GM11168 (cell line): ENCODE results near the gene GCHFR.

Experiments
- in situ Hi-C: fragments of 300-500 bp; cut with MboI; formaldehyde crosslinking; loops from one replicate; pipeline ENCODE4 v1.12.0; 2022; ENCODE audit warnings: low sequenced_read_pairs; ENCODE audit not compliant: unreplicated experiment

The GCHFR gene

GRCh38 chr15:40754574-40754882 is 9.3 kb upstream of the GCHFR start:
- in situ Hi-C loops, result loop anchor here (25.0 kb wide), 1 partner anchor 417 kb away; the partner anchor contains the start of gene CCDC9B

DNA sequence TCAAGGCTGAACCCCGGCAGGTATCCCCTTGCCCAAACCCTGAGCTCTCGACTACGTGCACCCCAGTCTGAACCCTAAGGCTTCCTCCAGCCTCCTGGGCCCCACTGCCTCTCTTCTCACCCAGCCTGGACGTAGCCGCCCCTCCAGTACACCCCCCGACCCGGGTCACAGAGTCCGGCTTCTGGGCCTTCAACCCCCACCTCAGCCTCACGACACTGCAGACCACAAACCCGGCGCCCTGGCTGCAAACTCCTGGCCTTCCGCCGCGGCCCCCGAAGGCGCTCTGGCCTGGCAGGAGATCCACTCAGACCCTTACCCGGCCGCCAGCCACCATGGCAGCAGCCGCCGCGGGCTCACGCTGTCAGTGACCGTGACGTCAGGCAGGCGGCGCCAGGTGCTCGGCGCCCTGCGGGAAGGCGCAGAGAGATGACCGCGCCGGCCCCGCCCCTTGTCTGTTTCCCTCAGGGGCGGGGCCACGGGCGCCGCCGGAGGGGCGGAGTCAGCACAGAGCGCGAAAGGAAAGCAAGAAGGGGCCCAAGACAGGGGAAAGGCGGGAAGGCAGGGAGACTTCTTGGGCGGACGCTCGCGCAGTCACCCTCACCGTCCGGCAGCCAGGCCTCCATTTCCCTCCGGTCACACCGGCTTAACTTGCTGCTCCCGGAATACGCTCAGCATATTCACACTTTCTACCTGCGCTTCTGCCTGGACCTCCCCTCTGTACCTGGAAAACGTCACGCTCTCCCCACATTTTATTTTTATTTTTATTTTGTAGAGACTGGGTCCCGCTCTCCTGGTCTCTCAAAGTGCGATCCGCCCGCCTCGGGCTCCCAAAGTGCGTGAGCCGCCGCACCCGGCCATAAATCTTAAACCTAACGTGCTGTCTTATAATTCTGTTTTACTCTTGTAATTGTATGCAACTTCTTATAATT is 8.7 kb upstream of the GCHFR start, which contains the start of gene RMDN3:
RMDN3 (minus strand) TSS at position 372 of the 929 bp plus-strand sequence. CDS start 471 bp downstream, outside the sequence.
- in situ Hi-C loops, result loop anchor here (25.0 kb wide), 1 partner anchor 418 kb away; the partner anchor contains the start of gene CCDC9B

DNA sequence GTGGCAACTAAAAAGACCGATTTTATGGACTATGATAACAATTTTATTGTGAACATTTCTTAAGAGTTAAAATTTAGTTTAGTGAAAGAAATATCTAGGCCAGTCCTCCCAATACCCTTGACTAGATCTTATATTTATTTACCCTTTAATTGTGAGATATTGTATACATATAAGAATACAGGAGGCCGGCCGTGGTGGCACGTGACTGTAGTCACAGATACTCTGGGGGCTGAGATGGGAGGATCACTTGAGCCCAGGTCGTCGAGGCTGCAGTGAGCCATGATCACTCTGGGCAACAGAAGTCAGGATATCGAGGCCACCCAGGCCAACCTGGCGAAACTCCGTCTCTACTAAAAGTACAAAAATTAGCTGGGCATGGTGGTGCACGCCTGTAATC is 8.1 kb upstream of the GCHFR start:
- in situ Hi-C loops, result loop anchor here (25.0 kb wide), 1 partner anchor 419 kb away; the partner anchor contains the start of gene CCDC9B

- in situ Hi-C loops, result loop anchor here (25.0 kb wide), 1 partner anchor 420 kb away; the partner anchor contains the start of gene CCDC9B
These were observed 6.9 kb upstream of the GCHFR start for GRCh38 chr15:40756938-40757337.

GRCh38 chr15:40759961-40760360 is 3.9 kb upstream of the GCHFR start:
- in situ Hi-C loops, result loop anchor here (25.0 kb wide), 1 partner anchor 423 kb away; the partner anchor contains the start of gene CCDC9B

DNA sequence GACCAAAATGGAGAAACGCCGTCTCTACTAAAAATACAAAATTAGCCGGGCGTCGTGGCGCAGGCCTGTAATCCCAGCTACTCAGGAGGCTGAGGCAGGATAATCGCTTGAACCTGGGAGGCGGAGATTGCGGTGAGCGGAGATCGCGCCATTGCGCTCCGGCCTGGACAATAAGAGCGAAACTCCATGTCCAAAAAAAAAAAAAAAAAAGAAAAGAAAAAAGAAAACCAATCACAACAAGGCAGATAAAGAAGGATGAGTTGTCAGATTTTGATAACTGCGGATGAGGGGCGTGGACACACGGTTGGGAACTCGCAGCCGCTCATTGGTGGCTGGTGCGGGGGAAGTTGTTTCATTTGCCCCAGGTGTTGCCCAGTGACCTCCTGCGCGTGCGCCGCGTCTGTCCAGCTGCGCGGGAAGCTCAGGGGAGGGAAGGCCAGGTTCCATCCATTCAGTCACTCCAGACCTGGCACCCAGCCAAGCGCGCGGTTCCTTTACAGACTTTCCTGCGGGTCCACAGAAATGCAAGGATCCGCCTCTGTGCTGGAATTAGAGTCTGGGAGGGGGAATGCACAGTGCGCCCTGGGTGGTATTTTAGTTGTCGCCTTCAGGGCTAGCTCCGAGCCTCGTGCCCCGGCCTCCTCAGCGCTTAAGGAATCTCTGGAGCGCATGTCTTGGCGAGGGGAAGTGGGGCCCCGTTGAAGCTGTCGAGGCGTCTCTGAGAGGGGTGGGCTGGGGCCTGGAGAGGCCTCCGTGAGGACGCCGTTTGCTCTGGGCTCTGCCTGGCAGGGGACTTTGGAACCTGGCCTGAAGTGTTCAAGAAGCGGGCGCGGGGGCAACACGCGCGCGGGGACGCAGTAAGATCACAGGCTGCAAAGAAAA is 708 bp upstream of the GCHFR start:
- in situ Hi-C loops, result loop anchor here (25.0 kb wide), 1 partner anchor 426 kb away; the partner anchor contains the start of gene CCDC9B

- in situ Hi-C loops, result loop anchor here (25.0 kb wide), 1 partner anchor 427 kb away; the partner anchor contains the start of gene CCDC9B
These were observed 798 bp downstream of the GCHFR start for GRCh38 chr15:40764629-40765103.

- in situ Hi-C loops, result loop anchor here (25.0 kb wide), 1 partner anchor 429 kb away; the partner anchor contains the start of gene CCDC9B
These were observed 2.4 kb downstream of the GCHFR start for GRCh38 chr15:40766194-40766815.

GRCh38 chr15:40766906-40767837 is 3.3 kb downstream of the GCHFR start:
- in situ Hi-C loops, result loop anchor here (25.0 kb wide), 1 partner anchor 430 kb away; the partner anchor contains the start of gene CCDC9B

DNA sequence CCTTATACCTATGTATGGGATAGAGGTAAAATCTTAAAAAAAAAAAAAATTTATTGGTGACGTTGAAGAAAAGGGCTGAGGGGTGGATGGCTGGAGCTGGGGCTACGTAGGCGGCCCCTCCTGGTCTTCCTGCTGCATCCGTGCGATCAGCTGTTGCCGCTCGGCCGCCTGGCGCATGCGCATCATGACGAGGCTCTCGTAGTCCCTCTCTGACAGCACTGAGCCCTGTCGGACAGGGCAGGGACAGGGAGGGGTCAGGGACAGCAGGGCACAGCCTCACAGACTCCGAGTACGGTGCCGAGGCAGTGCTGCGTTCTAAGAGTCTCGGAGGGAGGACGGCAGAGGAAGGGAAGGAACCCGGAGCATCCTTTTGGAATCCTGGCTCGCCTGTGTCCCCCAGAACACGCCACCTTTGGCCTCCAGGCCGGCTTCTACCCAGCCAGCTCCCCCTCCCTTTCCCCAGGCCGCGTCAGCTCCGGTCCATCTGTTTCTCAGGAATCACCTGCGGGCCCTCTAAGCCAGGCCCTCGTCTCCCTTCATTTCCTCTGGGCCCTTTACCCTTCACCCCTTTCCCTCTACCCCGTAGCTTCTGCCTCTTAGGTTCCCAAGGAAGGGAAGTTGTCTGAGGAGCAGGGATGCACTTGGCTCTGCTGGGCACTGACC is 4.1 kb downstream of the GCHFR start:
- in situ Hi-C loops, result loop anchor here (25.0 kb wide), 1 partner anchor 431 kb away; the partner anchor contains the start of gene CCDC9B

- in situ Hi-C loops, result loop anchor here (25.0 kb wide), 1 partner anchor 431 kb away; the partner anchor contains the start of gene CCDC9B
These were observed 4.8 kb downstream of the GCHFR start for GRCh38 chr15:40768521-40769273.

- in situ Hi-C loops, result loop anchor here (25.0 kb wide), 1 partner anchor 432 kb away; the partner anchor contains the start of gene CCDC9B
These were observed 5.6 kb downstream of the GCHFR start, which contains the start of gene C15orf62 for GRCh38 chr15:40769274-40770146. Gene C15orf62 (plus strand): TSS chr15:40769980. CDS start chr15:40770496, 516 bp downstream.

DNA sequence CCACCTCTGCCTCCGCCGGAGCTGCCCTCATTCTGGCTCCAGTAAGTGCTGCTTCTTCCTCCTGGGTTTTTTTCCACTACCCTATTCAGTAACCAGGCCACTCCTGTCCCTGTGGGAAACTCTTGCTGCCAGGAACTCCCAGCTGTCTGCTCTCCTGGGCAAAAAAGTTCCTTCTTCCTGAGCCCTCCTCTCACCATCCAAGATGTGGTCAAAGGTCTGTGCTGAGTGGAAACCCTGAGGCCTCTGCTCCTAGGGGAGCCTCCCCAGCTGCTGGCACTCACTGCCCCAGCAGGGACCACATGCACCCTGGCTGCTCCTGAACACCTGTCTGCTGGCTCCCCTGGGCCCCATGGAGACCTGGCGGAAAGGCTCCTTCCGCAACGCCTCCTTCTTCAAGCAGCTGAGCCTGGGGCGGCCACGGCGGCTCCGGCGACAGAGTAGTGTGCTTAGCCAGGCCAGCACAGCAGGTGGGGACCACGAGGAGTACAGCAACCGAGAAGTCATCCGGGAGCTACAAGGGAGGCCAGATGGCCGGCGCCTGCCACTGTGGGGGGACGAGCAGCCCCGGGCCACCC is 6.4 kb downstream of the GCHFR start:
- in situ Hi-C loops, result loop anchor here (25.0 kb wide), 1 partner anchor 433 kb away; the partner anchor contains the start of gene CCDC9B

DNA sequence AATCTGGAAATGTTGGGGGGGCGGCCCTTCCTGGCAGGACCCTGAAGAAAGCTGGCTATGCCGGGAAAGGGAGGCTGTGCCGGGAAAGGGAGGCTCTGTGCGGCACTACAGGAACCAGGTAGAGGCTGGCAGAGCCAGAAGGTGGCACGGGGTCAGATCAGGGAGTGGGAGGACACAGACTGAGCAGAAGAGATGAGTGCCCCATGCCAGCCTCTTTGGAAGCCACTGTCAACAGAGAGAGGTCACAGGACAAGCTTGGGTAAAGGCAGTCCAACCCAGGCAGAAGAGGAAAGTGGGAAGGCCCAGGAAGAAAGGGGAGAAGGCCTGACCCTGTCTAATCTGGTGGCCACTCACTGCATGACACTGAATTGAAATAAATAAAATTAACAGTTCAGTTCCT is 7.4 kb downstream of the GCHFR start:
- in situ Hi-C loops, result loop anchor here (25.0 kb wide), 1 partner anchor 434 kb away; the partner anchor contains the start of gene CCDC9B

DNA sequence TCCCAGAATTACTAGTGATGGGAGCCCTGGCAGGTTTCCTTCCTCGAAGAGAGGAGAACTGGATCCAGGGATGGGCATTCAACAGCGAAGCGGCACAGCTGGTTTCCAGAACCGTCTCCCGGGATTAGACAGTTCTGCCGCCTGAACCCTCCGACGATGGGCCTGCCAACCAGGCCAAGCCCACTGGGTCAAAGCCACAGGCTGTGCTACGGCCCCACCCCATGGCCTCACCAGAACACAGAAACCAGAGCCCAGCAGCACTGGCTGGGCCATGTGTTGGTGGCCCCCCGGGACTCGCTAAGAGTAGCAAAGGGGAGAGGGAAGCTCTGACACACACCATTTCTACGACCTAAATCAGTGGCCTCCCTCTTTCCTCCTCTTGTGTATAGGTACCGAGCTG is 8.1 kb downstream of the GCHFR start:
- in situ Hi-C loops, result loop anchor here (25.0 kb wide), 1 partner anchor 435 kb away; the partner anchor contains the start of gene CCDC9B
